NCI-H226 (cell line): ENCODE results near the gene HBP1.
"Not testable (repeated sequence)": the region's sequence is repeated elsewhere in the genome, so short reads cannot be mapped to it uniquely, and the experiment has no call there.

Source experiments
- DNase-seq: peaks from one replicate; pipeline ENCODE4 v3.0.0-alpha.2; 2015

HBP1 gene

GRCh38 chr7:107168233-107169119 is at the start of gene HBP1:
TSS of gene HBP1 (plus strand) at chr7:107169003. CDS start at chr7:107179894, 10,891 bp downstream.
- peak; percentile 99 for DNase-seq

- DNase-seq: no peak
Observed at GRCh38 chr7:107119376-107120105, 49.3 kb upstream of the HBP1 start.

- DNase-seq: no peak
Observed at GRCh38 chr7:107122486-107122911, 46.3 kb upstream of the HBP1 start.

- no peak for DNase-seq
Observed at GRCh38 chr7:107123392-107123791, 45.4 kb upstream of the HBP1 start.

GRCh38 chr7:107125475-107125874 is 43.3 kb upstream of the HBP1 start:
- DNase-seq: no peak

- no peak for DNase-seq
Observed at GRCh38 chr7:107128217-107128616, 40.6 kb upstream of the HBP1 start.

GRCh38 chr7:107128748-107129147 is 40.1 kb upstream of the HBP1 start:
- DNase-seq: no peak

GRCh38 chr7:107130487-107131220 is 38.1 kb upstream of the HBP1 start:
- DNase-seq: no peak

GRCh38 chr7:107133396-107133795 is 35.4 kb upstream of the HBP1 start:
- no peak for DNase-seq

- no peak for DNase-seq
Observed at GRCh38 chr7:107138696-107139420, 29.9 kb upstream of the HBP1 start.

GRCh38 chr7:107143875-107144274 is 24.9 kb upstream of the HBP1 start:
- not testable (repeated sequence) for DNase-seq

GRCh38 chr7:107145067-107145838 is 23.6 kb upstream of the HBP1 start:
- DNase-seq: no peak

- DNase-seq: peak; percentile 11
Observed at GRCh38 chr7:107147464-107148393, 21.1 kb upstream of the HBP1 start.

- no peak for DNase-seq
Observed at GRCh38 chr7:107148721-107149120, 20.1 kb upstream of the HBP1 start.

- DNase-seq: no peak
Observed at GRCh38 chr7:107149863-107150262, 18.9 kb upstream of the HBP1 start.

- DNase-seq: no peak
Observed at GRCh38 chr7:107150375-107151073, 18.3 kb upstream of the HBP1 start.

- no peak for DNase-seq
Observed at GRCh38 chr7:107151538-107151937, 17.3 kb upstream of the HBP1 start.

GRCh38 chr7:107152011-107152410 is 16.8 kb upstream of the HBP1 start:
- DNase-seq: peak; percentile 26

- DNase-seq: no peak
Observed at GRCh38 chr7:107154826-107155225, 14.0 kb upstream of the HBP1 start.

GRCh38 chr7:107155726-107156125 is 13.1 kb upstream of the HBP1 start:
- DNase-seq: not testable (repeated sequence)
